ENCODE measurements around the gene NUDT4B.
"Not testable (repeated sequence)": the region's sequence is repeated elsewhere in the genome, so short reads cannot be mapped to it uniquely, and the experiment has no call there.

GRCh38 chr1:148723515-148723914 is 25.1 kb upstream of the NUDT4B start:
- not testable (repeated sequence) for TF ChIP-seq CTCF (optimal IDR thresholded peaks at IDR 0.05 in 1 of 3, IDR thresholded peaks at IDR 0.05 in 1 of 3, conservative IDR thresholded peaks at IDR 0.05 in 1 of 3; ENCODE audit: extremely low read depth in 1 of 3, insufficient read depth in 2 of 3, low read length in 3 of 3); EZH2 (IDR thresholded peaks at IDR 0.05; ENCODE audit: low read length)
